Vagina (tissue), 2 donors: Measurements from ENCODE around the gene SLC24A3.

Experiments used
- CTCF ChIP-seq, 3 experiments: fragments of 450-650 bp in 2 of 3; fragments of 200-600 bp in 1 of 3; sonication (generic) in 1 of 3; IDR thresholded peaks; one replicate each; pipeline ENCODE4 v1.5.1; 2017 to 2019; ENCODE audit warnings: antibody characterized with exemption in 3 of 3, mild to moderate bottlenecking in 2 of 3, moderate library complexity in 2 of 3
- POLR2A ChIP-seq, 2 donors: fragments of 450-650 bp; IDR thresholded peaks; one replicate each; pipeline ENCODE4 v1.6.1; 2017; ENCODE audit warnings: antibody characterized with exemption in 2 of 2, mild to moderate bottlenecking in 2 of 2, moderate library complexity in 2 of 2
- POLR2AphosphoS5 ChIP-seq, 2 donors: sonication (generic); formaldehyde crosslinking; IDR thresholded peaks; one replicate each; pipeline ENCODE4 v1.9.0; 2017; ENCODE audit warnings: antibody characterized with exemption in 2 of 2, mild to moderate bottlenecking in 2 of 2, low read depth in 1 of 2; ENCODE audit not compliant: insufficient read depth in 1 of 2

GRCh38 chr20:19522071-19522801, 309.8 kb downstream of the SLC24A3 start:
- TF ChIP-seq CTCF (IDR thresholded peaks at IDR 0.05) (no peak), POLR2A (IDR thresholded peaks at IDR 0.05) (no peak), POLR2AphosphoS5 (IDR thresholded peaks at IDR 0.05; ENCODE audit: insufficient read depth in 1 of 2, low read depth in 1 of 2) (no peak)
